Measurements from ENCODE around the gene PTCH1.

GRCh38 chr9:95413793-95414192, 103.0 kb downstream of the PTCH1 start:
- no peak for TF ChIP-seq CTCF (IDR thresholded peaks at IDR 0.05 in 2 of 3, conservative IDR thresholded peaks at IDR 0.05 in 1 of 3; ENCODE audit: borderline replicate concordance in 1 of 3, insufficient read depth in 1 of 3, low read depth in 2 of 3, low read length in 2 of 3)
- TF ChIP-seq CBX3 (IDR thresholded peaks at IDR 0.05; ENCODE audit: low read depth): no peak
- no peak for TF ChIP-seq SIN3A (IDR thresholded peaks at IDR 0.05; ENCODE audit: low read depth)
- TF ChIP-seq ZNF274 (IDR thresholded peaks at IDR 0.05; ENCODE audit: low read depth, low read length): no peak
- no peak for TF ChIP-seq REST (IDR thresholded peaks at IDR 0.05; ENCODE audit: low read depth)
- no peak for TF ChIP-seq SRF (IDR thresholded peaks at IDR 0.05; ENCODE audit: low read depth)
- TF ChIP-seq TCF7L2 (IDR thresholded peaks at IDR 0.05; ENCODE audit: borderline replicate concordance, extremely low read depth, insufficient read depth, insufficient read length): no peak
- TF ChIP-seq EZH2 (IDR thresholded peaks at IDR 0.05): no peak

Measured in HCT116 (cell line).